SK-N-SH (cell line): ENCODE data around the gene FOXP1. TPM values are rescaled to one million over a fixed set of nuclear protein-coding genes. Genes with fewer than 3 reads are reported as not detected.

Experiments
- CTCF ChIA-PET: fragments of 300-600, 350-600 bp; formaldehyde crosslinking; extraction: SDS; loops from one replicate; lab custom pipeline; 2021; lab: Yijun Ruan, JAX
- POLR2A ChIA-PET: fragments of 350-600 bp; sonication (Branson Sonifier 250); formaldehyde crosslinking; extraction: SDS; loops from one replicate; lab custom pipeline; 2020; ENCODE audit warnings: antibody characterized with exemption, inconsistent platforms; lab: Yijun Ruan, JAX
- DNase-seq: peaks from one replicate; pipeline ENCODE4 v3.0.0; 2012
- H2AFZ ChIP-seq: fragments of 200-600 bp; sonication (generic); 2 replicates; pipeline ENCODE4 v1.8.1; 2016; ENCODE audit warnings: antibody characterized with exemption, mild to moderate bottlenecking, low read depth
- H3F3A ChIP-seq: fragments of 200-600 bp; sonication (generic); replicated peaks from 2 replicates; pipeline ENCODE3; 2016; ENCODE audit warnings: antibody characterized with exemption, mild to moderate bottlenecking; ENCODE audit not compliant: insufficient read depth
- H3K27ac ChIP-seq, 2 experiments: fragments of 200-500 bp in 1 of 2; fragments of 200-600 bp in 1 of 2; sonication (Bioruptor generic) in 1 of 2; sonication (generic), shearing (Covaris generic) in 1 of 2; 2 replicates each; pipeline versions ENCODE4 v1.5.1 to v1.6.1; 2014 to 2016; ENCODE audit warnings: low read depth in 2 of 2, inconsistent platforms in 1 of 2, low read length in 1 of 2, mild to moderate bottlenecking in 1 of 2, mixed read lengths in 1 of 2
- H3K27me3 ChIP-seq: fragments of 200-600 bp; sonication (generic), shearing (Covaris generic); 2 replicates; pipeline ENCODE4 v1.6.1; 2016; ENCODE audit warnings: mixed run types; ENCODE audit not compliant: insufficient read depth
- H3K36me3 ChIP-seq, 2 experiments: fragments of 200-500 bp in 1 of 2; fragments of 200-600 bp in 1 of 2; sonication (Bioruptor generic) in 1 of 2; sonication (generic) in 1 of 2; replicated peaks in 1 of 2; 2 replicates each; pipeline versions ENCODE3 to v1.5.1; 2014 to 2016; ENCODE audit warnings: low read length in 1 of 2, mild to moderate bottlenecking in 1 of 2; ENCODE audit not compliant: insufficient read depth in 2 of 2, control insufficient read depth in 1 of 2
- H3K4me1 ChIP-seq, 2 experiments: fragments of 200-500 bp in 1 of 2; fragments of 200-600 bp in 1 of 2; sonication (Bioruptor generic) in 1 of 2; sonication (generic), shearing (Covaris generic) in 1 of 2; 2 replicates each; pipeline versions ENCODE4 v1.5.1 to v1.6.1; 2014 to 2016; ENCODE audit warnings: low read depth in 1 of 2, low read length in 1 of 2, mixed run types in 1 of 2; ENCODE audit not compliant: insufficient read depth in 2 of 2, control insufficient read depth in 1 of 2
- H3K4me2 ChIP-seq: fragments of 200-600 bp; sonication (generic), shearing (Covaris generic); 2 replicates; pipeline ENCODE4 v1.6.1; 2017; ENCODE audit warnings: mixed run types
- H3K4me3 ChIP-seq, 2 experiments: fragments of 200-500 bp in 1 of 2; fragments of 200-600 bp in 1 of 2; sonication (Bioruptor generic) in 1 of 2; sonication (generic), shearing (Covaris generic) in 1 of 2; 2 replicates each; pipeline versions ENCODE4 v1.5.1 to v1.8.1; 2014 to 2016; ENCODE audit warnings: low read depth in 2 of 2, inconsistent platforms in 1 of 2, low read length in 1 of 2, mild to moderate bottlenecking in 1 of 2, mixed read lengths in 1 of 2, moderate library complexity in 1 of 2
- H3K79me2 ChIP-seq: fragments of 200-600 bp; sonication (generic); 2 replicates; pipeline ENCODE4 v1.8.1; 2017; ENCODE audit warnings: mild to moderate bottlenecking; ENCODE audit not compliant: insufficient read depth
- H3K9ac ChIP-seq: fragments of 200-600 bp; sonication (generic); 2 replicates; pipeline ENCODE4 v1.6.1; 2017; ENCODE audit warnings: mixed run types
- H3K9me2 ChIP-seq: fragments of 200-600 bp; sonication (generic); 2 replicates; pipeline ENCODE4 v1.6.1; 2017; ENCODE audit warnings: mixed run types
- H3K9me3 ChIP-seq: fragments of 200-600 bp; sonication (generic); 2 replicates; pipeline ENCODE4 v1.6.1; 2017; ENCODE audit warnings: mixed run types, mild to moderate bottlenecking, moderate library complexity
- H4K20me1 ChIP-seq: fragments of 200-600 bp; sonication (generic); 2 replicates; pipeline ENCODE4 v1.6.1; 2017; ENCODE audit warnings: mild to moderate bottlenecking, mixed run types; ENCODE audit not compliant: insufficient read depth
- EP300 ChIP-seq, 2 experiments: IDR thresholded peaks; 2 replicates each; pipeline versions ENCODE4 v1.4.0 to v1.6.1; 2012; ENCODE audit warnings: borderline replicate concordance in 1 of 2, low read depth in 1 of 2, low read length in 1 of 2
- FOSL2 ChIP-seq: IDR thresholded peaks from 2 replicates; pipeline ENCODE4 v1.4.0; 2012; ENCODE audit warnings: low read depth, mild to moderate bottlenecking, moderate library complexity, borderline replicate concordance
- GATA2 ChIP-seq: sonication (generic); formaldehyde crosslinking; IDR thresholded peaks from 2 replicates; pipeline ENCODE4 v1.5.0; 2020; ENCODE audit warnings: mild to moderate bottlenecking, missing genetic modification reagents
- MEF2A ChIP-seq: IDR thresholded peaks from 2 replicates; pipeline ENCODE4 v1.4.0; 2012; ENCODE audit warnings: low read depth, borderline replicate concordance
- NFIC ChIP-seq: IDR thresholded peaks from 2 replicates; pipeline ENCODE4 v1.4.0; 2012; ENCODE audit warnings: borderline replicate concordance
- NRF1 ChIP-seq: IDR thresholded peaks from 2 replicates; pipeline ENCODE4 v1.6.1; 2012; ENCODE audit warnings: low read depth, mild to moderate bottlenecking, low read length
- POLR2AphosphoS5 ChIP-seq: IDR thresholded peaks from 2 replicates; pipeline ENCODE4 v1.6.1; 2012; ENCODE audit warnings: low read depth, low read length
- RCOR1 ChIP-seq: fragments of 150-350 bp; IDR thresholded peaks from 2 replicates; pipeline ENCODE4 v1.6.1; 2017; ENCODE audit warnings: antibody characterized with exemption, low read length
- SIN3A ChIP-seq: IDR thresholded peaks from 2 replicates; pipeline ENCODE4 v1.6.1; 2012; ENCODE audit warnings: low read depth, mild to moderate bottlenecking, low read length, moderate library complexity, borderline replicate concordance
- TAF1 ChIP-seq: IDR thresholded peaks from 2 replicates; pipeline ENCODE4 v1.6.1; 2012; ENCODE audit warnings: low read depth, mild to moderate bottlenecking, low read length, moderate library complexity, borderline replicate concordance
- YY1 ChIP-seq: IDR thresholded peaks from 2 replicates; pipeline ENCODE4 v1.4.0; 2012; ENCODE audit warnings: low read depth, mild to moderate bottlenecking
- WGBS: methylation state at CpG from one replicate; pipeline ENCODE4 v1.1.6; 2017; ENCODE audit warnings: low lambda C conversion rate; 5-methylcytosine and 5-hydroxymethylcytosine counted together
- polyA plus RNA-seq, 3 experiments: library from polyadenylated mRNA; depleted of rRNA; stranded (reverse); fragments of >200 nt; gene quantifications; 2 replicates each; pipeline ENCODE4 v1.2.3, GENCODE V29; 2012
- TF ChIP-seq, protein P1 (sequence below): IDR thresholded peaks from 2 replicates; pipeline ENCODE4 v1.4.0; 2012; ENCODE audit warnings: low read depth
- TF ChIP-seq, protein P2 (sequence below): fragments of 150-350 bp; IDR thresholded peaks from 2 replicates; pipeline ENCODE4 v1.6.1; 2017; ENCODE audit warnings: antibody characterized with exemption, low read length, low read depth, borderline replicate concordance
- TF ChIP-seq, protein P3 (sequence below): IDR thresholded peaks from 2 replicates; pipeline ENCODE4 v1.4.0; 2012; ENCODE audit warnings: low read depth, borderline replicate concordance
- TF ChIP-seq, protein P4 (sequence below): fragments of 150-350 bp; IDR thresholded peaks from 2 replicates; pipeline ENCODE4 v1.6.1; 2016; ENCODE audit warnings: mild to moderate bottlenecking, low read depth, low read length
- TF ChIP-seq, protein P5 (sequence below): IDR thresholded peaks from 2 replicates; pipeline ENCODE4 v1.6.1; 2012; ENCODE audit warnings: mild to moderate bottlenecking, low read depth, low read length, moderate library complexity
- TF ChIP-seq, protein P6 (sequence below): fragments of 200-600 bp; sonication (generic); IDR thresholded peaks from 2 replicates; pipeline ENCODE4 v1.6.1; 2017; ENCODE audit warnings: antibody characterized with exemption, mild to moderate bottlenecking, moderate library complexity

FOXP1 gene
- polyA plus RNA-seq, 1 of the 3 experiments (the other 2 are of a cell fraction): 8.8 TPM

DNA sequence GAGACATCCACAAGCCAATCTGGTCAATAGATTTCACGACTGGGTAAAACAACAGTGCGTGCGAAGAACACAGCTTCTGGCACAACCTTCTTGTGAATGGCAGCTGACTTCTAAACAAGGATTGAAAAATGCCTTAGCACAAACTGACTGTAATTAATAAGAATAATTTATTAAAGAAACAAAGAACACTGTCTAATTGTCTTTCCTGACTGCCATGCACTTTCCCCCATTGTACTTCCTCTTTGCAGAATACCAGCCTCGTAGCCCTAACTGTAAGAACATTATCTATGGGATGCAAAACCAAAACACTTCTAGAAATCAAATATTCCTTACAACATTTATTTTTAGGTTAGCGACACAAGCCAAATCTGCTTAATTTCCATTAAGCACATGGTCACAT is 6.5 kb downstream of the FOXP1 start (continued):
- no peak for TF ChIP-seq FOSL2

DNA sequence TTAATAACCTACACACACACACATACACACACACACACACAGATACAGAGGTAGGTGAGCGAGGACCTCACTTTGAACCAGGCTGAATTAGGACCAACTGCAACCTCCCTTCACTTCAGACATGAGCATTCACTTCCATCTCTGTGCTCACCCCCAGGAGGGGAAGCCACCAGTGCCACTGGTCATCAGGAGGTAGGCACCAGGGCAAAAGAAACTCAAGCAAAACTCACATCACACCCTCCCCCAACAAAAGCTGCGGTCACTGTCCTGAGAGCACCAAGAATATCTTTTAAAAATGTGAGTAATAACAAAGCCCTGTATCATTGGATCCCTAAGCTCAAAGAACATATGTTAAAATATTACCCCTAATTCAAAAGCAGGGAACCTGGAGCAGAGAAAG is 8.1 kb downstream of the FOXP1 start:
- CTCF ChIA-PET: no interaction called here
- DNase-seq: no peak
- Histone ChIP-seq H3K4me3 (no peak overlapping the region), H4K20me1 (no peaks in the 10 kb centered on the region), H3K9me2 (no peaks in the 10 kb centered on the region), H3K9me3 (no peaks in the 10 kb centered on the region), H3K9ac (no peak overlapping the region), H3K4me2 (no peak overlapping the region)
- POLR2A ChIA-PET: no interaction called here
- TF ChIP-seq RCOR1: no peak
- TF ChIP-seq, all 33 proteins: peak for 0
- no peak overlapping the region for H3K27ac ChIP-seq
- H3F3A ChIP-seq: peaks cover 22% of the 10 kb centered on the region
- no peaks in the 10 kb centered on the region for H3K27me3 ChIP-seq
- H3K36me3 ChIP-seq: peaks cover 21 to 51% of the 10 kb centered on the region in 2 experiments
- peaks cover 100% of the 10 kb centered on the region for H3K79me2 ChIP-seq
- peaks cover 3 to 4% of the 10 kb centered on the region in 2 experiments; a peak in 3 of 4 replicates for H3K4me1 ChIP-seq
- WGBS: 100% methylated on average over 2 of the region's 2 CpGs
- H2AFZ ChIP-seq: no peak overlapping the region

DNA sequence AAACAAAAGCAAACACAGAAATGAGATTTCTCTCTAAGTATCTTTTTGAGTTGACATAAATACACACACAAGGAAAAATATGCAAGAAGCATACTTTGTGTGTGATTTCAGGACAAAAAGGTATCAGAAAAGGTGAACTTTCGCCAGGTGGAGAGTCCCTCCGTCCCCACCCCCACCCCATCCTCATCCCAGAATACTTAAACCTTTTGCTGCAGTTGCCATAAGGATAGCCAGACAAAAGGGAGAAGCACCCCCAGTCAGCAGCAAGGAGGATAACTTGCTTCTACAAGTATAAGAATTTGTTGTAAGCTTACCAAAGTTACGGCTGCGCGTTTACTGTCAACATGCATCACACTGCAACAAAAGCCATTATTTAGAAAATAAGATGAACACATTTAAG is 10.3 kb downstream of the FOXP1 start:
- 98% methylated on average over 5 of the region's 5 CpGs for WGBS
- H3K79me2 ChIP-seq: peaks cover 99% of the 10 kb centered on the region
- peaks cover 28 to 56% of the 10 kb centered on the region in 2 experiments for H3K36me3 ChIP-seq
- no peak overlapping the region for H2AFZ ChIP-seq
- no peaks in the 10 kb centered on the region for H3K9me2 ChIP-seq
- no peak overlapping the region for H3K4me3 ChIP-seq
- no peaks in the 10 kb centered on the region for H4K20me1 ChIP-seq
- H3K4me2 ChIP-seq: 0 out of 2 replicates have a peak overlapping the region, but pooled peaks have one; percentile 12
- H3K4me1 ChIP-seq: no peaks in the 10 kb centered on the region; a peak in 2 of 4 replicates
- H3K27me3 ChIP-seq: no peaks in the 10 kb centered on the region
- no peaks in the 10 kb centered on the region for H3F3A ChIP-seq
- CTCF ChIA-PET: interaction anchor here (1.1 to 1.5 kb wide), 4 partner anchors 10 to 344 kb away, joined by 3 read pairs; no protein-coding TSS in a partner anchor
- POLR2A ChIA-PET: no interaction called here
- H3K27ac ChIP-seq: no peak overlapping the region
- DNase-seq: no peak
- no peak overlapping the region for H3K9ac ChIP-seq
- no peaks in the 10 kb centered on the region for H3K9me3 ChIP-seq
- TF ChIP-seq GATA2 (no peak), RCOR1 (no peak), MEF2A (no peak), YY1 (no peak), POLR2AphosphoS5 (no peak), EP300 (IDR thresholded peaks at IDR 0.05; ENCODE audit: borderline replicate concordance in 1 of 2, low read depth in 1 of 2, low read length in 1 of 2) (no peak), SIN3A (no peak), NFIC (no peak), NRF1 (no peak), TAF1 (no peak)
- TF ChIP-seq, protein P1, sequence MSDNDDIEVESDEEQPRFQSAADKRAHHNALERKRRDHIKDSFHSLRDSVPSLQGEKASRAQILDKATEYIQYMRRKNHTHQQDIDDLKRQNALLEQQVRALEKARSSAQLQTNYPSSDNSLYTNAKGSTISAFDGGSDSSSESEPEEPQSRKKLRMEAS: no peak
- TF ChIP-seq, protein P2, sequence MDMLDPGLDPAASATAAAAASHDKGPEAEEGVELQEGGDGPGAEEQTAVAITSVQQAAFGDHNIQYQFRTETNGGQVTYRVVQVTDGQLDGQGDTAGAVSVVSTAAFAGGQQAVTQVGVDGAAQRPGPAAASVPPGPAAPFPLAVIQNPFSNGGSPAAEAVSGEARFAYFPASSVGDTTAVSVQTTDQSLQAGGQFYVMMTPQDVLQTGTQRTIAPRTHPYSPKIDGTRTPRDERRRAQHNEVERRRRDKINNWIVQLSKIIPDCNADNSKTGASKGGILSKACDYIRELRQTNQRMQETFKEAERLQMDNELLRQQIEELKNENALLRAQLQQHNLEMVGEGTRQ: no peak
- TF ChIP-seq, protein P3, sequence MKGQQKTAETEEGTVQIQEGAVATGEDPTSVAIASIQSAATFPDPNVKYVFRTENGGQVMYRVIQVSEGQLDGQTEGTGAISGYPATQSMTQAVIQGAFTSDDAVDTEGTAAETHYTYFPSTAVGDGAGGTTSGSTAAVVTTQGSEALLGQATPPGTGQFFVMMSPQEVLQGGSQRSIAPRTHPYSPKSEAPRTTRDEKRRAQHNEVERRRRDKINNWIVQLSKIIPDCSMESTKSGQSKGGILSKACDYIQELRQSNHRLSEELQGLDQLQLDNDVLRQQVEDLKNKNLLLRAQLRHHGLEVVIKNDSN: no peak
- TF ChIP-seq, protein P4, sequence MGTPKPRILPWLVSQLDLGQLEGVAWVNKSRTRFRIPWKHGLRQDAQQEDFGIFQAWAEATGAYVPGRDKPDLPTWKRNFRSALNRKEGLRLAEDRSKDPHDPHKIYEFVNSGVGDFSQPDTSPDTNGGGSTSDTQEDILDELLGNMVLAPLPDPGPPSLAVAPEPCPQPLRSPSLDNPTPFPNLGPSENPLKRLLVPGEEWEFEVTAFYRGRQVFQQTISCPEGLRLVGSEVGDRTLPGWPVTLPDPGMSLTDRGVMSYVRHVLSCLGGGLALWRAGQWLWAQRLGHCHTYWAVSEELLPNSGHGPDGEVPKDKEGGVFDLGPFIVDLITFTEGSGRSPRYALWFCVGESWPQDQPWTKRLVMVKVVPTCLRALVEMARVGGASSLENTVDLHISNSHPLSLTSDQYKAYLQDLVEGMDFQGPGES: no peak
- TF ChIP-seq, protein P5, sequence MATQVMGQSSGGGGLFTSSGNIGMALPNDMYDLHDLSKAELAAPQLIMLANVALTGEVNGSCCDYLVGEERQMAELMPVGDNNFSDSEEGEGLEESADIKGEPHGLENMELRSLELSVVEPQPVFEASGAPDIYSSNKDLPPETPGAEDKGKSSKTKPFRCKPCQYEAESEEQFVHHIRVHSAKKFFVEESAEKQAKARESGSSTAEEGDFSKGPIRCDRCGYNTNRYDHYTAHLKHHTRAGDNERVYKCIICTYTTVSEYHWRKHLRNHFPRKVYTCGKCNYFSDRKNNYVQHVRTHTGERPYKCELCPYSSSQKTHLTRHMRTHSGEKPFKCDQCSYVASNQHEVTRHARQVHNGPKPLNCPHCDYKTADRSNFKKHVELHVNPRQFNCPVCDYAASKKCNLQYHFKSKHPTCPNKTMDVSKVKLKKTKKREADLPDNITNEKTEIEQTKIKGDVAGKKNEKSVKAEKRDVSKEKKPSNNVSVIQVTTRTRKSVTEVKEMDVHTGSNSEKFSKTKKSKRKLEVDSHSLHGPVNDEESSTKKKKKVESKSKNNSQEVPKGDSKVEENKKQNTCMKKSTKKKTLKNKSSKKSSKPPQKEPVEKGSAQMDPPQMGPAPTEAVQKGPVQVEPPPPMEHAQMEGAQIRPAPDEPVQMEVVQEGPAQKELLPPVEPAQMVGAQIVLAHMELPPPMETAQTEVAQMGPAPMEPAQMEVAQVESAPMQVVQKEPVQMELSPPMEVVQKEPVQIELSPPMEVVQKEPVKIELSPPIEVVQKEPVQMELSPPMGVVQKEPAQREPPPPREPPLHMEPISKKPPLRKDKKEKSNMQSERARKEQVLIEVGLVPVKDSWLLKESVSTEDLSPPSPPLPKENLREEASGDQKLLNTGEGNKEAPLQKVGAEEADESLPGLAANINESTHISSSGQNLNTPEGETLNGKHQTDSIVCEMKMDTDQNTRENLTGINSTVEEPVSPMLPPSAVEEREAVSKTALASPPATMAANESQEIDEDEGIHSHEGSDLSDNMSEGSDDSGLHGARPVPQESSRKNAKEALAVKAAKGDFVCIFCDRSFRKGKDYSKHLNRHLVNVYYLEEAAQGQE: no peak
- TF ChIP-seq, protein P6, sequence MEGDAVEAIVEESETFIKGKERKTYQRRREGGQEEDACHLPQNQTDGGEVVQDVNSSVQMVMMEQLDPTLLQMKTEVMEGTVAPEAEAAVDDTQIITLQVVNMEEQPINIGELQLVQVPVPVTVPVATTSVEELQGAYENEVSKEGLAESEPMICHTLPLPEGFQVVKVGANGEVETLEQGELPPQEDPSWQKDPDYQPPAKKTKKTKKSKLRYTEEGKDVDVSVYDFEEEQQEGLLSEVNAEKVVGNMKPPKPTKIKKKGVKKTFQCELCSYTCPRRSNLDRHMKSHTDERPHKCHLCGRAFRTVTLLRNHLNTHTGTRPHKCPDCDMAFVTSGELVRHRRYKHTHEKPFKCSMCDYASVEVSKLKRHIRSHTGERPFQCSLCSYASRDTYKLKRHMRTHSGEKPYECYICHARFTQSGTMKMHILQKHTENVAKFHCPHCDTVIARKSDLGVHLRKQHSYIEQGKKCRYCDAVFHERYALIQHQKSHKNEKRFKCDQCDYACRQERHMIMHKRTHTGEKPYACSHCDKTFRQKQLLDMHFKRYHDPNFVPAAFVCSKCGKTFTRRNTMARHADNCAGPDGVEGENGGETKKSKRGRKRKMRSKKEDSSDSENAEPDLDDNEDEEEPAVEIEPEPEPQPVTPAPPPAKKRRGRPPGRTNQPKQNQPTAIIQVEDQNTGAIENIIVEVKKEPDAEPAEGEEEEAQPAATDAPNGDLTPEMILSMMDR: no peak
